GM20000 (cell line): Measurements from ENCODE around the gene VWA1.

ENCODE experiments used
- DNase-seq: peaks from one replicate; pipeline ENCODE4 v3.0.0; 2012; ENCODE audit warnings: low spot score
- CTCF ChIP-seq: IDR thresholded peaks from 2 replicates; pipeline ENCODE4 v1.5.1; 2012; ENCODE audit warnings: mild to moderate bottlenecking, control low read depth; ENCODE audit errors: extremely low read depth, missing control alignments

The VWA1 gene

DNA sequence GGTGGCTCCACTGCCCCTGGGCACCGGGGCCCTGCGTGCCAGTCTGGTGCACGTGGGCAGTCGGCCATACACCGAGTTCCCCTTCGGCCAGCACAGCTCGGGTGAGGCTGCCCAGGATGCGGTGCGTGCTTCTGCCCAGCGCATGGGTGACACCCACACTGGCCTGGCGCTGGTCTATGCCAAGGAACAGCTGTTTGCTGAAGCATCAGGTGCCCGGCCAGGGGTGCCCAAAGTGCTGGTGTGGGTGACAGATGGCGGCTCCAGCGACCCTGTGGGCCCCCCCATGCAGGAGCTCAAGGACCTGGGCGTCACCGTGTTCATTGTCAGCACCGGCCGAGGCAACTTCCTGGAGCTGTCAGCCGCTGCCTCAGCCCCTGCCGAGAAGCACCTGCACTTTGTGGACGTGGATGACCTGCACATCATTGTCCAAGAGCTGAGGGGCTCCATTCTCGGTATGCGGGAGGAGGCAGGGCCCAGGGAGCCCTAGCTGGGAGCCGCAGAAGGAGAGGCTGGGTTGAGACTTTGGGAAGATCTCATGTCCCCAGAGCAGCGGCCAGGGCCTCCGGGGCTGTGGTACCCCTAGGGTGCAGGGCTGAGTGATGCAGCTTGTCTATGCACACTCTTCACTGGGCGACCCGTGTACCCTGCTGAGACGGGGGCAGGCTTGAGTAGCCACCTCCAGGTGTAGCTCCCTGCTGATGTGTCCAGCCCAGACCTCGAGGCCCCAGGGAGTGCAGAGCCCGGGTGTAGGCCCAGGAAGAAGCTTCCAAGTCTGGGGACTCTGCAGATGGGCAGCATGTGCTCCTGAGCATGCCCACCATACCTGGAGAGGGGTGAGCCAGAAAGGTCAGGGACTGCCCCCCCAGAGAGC lies 1.8 kb downstream of the VWA1 start:
- no peak for TF ChIP-seq CTCF
- peak; percentile 41 for DNase-seq

DNA sequence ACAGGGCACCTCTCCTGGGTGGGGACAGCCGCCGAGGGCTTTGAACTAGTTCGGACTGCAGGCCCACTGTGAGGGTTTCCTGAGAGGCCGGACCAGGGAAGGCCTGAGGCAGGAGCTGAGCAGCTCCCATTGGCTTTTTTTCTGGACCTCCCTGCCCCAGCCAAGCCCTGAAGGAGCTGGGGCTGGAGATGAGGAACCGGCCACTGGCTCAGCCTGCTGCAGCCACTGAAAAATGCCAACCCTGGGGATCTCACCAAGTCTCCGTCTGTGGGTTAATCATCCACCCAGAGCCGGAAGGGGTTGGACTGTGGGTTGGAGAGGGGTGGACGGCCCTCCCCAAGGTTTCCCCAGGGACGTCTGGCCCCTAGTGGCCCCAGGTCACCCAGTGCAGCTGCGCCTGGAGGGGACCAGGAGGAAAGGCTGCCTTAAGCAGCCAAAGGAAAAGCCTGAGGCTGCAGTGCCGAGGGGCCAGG lies 2.5 kb downstream of the VWA1 start:
- DNase-seq, result peak; percentile 86
- no peak for TF ChIP-seq CTCF

GRCh38 chr1:1438531-1439381 lies 3.3 kb downstream of the VWA1 start:
- DNase-seq, result peak; percentile 59
- TF ChIP-seq CTCF, result no peak

GRCh38 chr1:1439546-1440261 lies 4.2 kb downstream of the VWA1 start:
- peak; percentile 63 for DNase-seq
- TF ChIP-seq CTCF, result no peak

- TF ChIP-seq CTCF, result no peak
- DNase-seq, result peak; percentile 36
Measured at GRCh38 chr1:1440262-1441001, 4.9 kb downstream of the VWA1 start.

- peak; percentile 71 for TF ChIP-seq CTCF
- peak; percentile 90 for DNase-seq
Measured at GRCh38 chr1:1441002-1441888, 5.8 kb downstream of the VWA1 start.
